Retinal pigment epithelial cell (primary cell): ENCODE measurements around the gene FOLR1.
"Not testable (repeated sequence)": the region's sequence is repeated elsewhere in the genome, so short reads cannot be mapped to it uniquely, and the experiment has no call there.

Experiments used
- DNase-seq: peaks from one replicate; pipeline ENCODE4 v3.0.0-alpha.2; 2010; ENCODE audit warnings: low read depth
- H3K4me3 ChIP-seq: 2 replicates; pipeline ENCODE4 v1.5.1; 2011; ENCODE audit warnings: mild to moderate bottlenecking, low read length, control low read depth, moderate library complexity
- TF ChIP-seq, protein P1 (sequence below): conservative IDR thresholded peaks from 2 replicates; pipeline ENCODE4 v1.5.1; 2011; ENCODE audit warnings: low read depth, low read length, control low read depth, inconsistent platforms

Gene FOLR1

DNA sequence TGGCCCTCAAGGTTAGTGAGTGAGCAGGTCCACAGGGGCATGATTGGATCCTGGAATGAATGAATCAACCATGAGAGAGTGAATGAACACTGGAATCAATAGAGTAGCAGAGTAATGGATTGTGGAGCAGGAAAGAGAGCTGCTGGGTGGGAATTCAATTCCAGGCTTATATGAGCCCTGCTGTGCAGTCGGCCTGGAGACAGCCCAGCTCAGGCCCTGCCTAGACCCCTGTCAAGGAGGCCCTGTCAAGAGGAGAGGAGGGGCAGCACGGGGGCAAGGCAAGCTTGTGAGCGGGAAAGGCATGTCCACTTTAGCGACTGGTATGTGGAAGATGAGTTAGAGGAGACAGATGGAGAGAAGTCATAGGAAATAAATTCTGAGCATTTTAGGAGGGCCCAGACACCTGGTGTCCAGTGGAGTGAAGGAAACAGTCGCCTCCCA, 1.3 kb upstream of the FOLR1 start:
- no peak for DNase-seq
- TF ChIP-seq, protein P1, sequence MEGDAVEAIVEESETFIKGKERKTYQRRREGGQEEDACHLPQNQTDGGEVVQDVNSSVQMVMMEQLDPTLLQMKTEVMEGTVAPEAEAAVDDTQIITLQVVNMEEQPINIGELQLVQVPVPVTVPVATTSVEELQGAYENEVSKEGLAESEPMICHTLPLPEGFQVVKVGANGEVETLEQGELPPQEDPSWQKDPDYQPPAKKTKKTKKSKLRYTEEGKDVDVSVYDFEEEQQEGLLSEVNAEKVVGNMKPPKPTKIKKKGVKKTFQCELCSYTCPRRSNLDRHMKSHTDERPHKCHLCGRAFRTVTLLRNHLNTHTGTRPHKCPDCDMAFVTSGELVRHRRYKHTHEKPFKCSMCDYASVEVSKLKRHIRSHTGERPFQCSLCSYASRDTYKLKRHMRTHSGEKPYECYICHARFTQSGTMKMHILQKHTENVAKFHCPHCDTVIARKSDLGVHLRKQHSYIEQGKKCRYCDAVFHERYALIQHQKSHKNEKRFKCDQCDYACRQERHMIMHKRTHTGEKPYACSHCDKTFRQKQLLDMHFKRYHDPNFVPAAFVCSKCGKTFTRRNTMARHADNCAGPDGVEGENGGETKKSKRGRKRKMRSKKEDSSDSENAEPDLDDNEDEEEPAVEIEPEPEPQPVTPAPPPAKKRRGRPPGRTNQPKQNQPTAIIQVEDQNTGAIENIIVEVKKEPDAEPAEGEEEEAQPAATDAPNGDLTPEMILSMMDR: no peak
- no peak overlapping the region for H3K4me3 ChIP-seq

DNA sequence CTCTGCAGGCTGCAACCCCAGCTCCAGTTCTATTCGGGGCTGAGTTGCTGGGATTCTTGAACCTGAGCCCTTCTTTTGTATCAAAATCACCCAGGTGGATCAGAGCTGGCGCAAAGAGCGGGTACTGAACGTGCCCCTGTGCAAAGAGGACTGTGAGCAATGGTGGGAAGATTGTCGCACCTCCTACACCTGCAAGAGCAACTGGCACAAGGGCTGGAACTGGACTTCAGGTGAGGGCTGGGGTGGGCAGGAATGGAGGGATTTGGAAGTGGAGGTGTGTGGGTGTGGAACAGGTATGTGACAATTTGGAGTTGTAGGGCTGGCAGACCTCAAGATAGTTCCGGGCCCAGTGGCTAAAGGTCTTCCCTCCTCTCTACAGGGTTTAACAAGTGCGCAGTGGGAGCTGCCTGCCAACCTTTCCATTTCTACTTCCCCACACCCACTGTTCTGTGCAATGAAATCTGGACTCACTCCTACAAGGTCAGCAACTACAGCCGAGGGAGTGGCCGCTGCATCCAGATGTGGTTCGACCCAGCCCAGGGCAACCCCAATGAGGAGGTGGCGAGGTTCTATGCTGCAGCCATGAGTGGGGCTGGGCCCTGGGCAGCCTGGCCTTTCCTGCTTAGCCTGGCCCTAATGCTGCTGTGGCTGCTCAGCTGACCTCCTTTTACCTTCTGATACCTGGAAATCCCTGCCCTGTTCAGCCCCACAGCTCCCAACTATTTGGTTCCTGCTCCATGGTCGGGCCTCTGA, 3.8 kb downstream of the FOLR1 start:
- H3K4me3 ChIP-seq: no peak overlapping the region
- TF ChIP-seq, protein P1: no peak
- no peak for DNase-seq

DNA sequence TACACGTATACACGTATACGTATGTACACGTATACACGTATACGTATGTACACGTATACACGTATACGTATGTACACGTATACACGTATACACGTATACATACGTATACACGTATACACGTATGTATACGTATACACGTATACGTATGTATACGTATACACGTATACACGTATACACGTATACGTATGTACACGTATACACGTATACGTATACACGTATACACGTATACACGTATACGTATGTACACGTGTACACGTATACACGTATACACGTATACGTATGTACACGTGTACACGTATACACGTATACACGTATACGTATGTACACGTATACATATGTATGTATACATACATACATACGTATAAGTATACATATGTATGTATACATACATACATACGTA, 9.5 kb downstream of the FOLR1 start:
- not testable (repeated sequence) for DNase-seq, H3K4me3 ChIP-seq

DNA sequence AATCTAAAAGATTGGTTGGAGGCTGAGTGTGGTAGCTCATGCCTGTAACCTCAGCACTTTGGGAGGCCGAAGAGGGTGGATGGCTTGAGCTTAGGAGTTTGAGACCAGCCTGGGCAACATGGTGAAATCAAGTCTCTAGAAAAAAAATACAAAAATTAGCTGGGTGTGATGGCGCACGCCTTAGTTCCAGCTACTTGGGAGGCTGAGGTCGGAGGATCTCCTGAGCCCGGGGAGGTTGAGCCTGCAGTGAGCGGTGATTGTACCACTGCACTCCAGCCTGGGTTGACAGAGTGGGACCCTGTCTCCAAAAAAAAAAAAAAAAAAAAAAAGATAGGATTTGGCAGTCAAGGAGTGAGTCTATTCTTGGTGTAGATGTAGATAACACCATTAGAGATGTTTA, 10.6 kb downstream of the FOLR1 start:
- DNase-seq: no peak
- TF ChIP-seq, protein P1: no peak
- H3K4me3 ChIP-seq: no peak overlapping the region

DNA sequence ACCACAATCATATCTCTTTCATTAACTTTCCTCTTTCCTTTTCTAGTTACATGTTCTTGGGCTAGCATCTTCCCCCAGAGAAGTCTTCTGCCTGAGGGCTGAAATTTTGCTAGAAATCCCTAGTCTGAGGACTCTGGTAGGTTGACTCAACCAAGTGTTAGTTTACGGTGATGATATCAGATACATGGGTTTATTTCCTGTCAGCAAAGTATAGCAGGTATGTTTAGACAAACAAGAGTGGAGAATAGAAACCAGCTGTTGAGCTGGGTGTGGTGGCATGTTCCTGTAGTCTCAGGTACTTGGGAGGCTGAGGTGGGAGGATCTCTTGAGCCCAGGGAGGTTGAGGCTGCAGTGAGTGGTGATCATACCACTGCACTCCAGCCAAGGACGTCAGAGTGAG, 11.2 kb downstream of the FOLR1 start:
- no peak for DNase-seq
- TF ChIP-seq, protein P1: no peak
- H3K4me3 ChIP-seq: no peak overlapping the region

DNA sequence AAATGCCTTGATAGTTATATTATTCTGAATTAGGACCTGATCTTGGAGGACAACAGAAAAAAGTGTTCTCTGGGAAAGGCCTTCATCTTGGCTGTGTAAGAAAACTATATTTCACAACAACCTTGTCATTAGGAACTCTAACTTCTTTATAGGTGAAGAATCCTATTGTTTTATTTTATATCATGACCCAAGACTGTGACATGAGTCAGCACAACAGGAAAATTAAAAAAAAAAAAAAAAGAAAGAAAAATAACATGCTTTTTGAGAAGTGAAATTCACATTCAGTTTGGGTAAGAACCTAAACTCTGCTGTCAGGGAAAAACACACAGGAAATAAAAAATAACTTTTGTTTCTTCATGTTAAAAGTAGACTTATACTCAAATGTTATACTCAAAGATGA, 12.9 kb downstream of the FOLR1 start:
- no peak overlapping the region for H3K4me3 ChIP-seq
- no peak for DNase-seq
- TF ChIP-seq, protein P1: no peak

DNA sequence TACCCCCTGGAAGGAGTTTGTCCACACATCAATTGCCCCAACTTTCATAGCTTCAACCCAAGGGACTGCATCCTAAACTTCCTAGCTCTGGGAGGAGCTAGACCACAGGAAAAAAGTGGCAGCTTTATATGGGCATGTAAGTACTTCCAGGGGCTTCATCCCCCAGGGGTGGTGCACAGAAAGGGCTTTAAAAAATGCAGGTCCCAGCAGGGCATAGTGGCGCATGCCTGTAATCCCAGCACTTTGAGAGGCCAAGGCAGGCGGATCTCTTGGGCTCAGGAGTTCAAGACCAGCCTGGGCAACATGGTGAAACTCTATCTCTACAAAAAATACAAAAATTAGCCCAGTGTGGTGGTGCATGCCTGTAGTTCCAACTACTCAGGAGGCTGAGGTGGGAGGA, 14.9 kb downstream of the FOLR1 start:
- H3K4me3 ChIP-seq, DNase-seq: not testable (repeated sequence)

DNA sequence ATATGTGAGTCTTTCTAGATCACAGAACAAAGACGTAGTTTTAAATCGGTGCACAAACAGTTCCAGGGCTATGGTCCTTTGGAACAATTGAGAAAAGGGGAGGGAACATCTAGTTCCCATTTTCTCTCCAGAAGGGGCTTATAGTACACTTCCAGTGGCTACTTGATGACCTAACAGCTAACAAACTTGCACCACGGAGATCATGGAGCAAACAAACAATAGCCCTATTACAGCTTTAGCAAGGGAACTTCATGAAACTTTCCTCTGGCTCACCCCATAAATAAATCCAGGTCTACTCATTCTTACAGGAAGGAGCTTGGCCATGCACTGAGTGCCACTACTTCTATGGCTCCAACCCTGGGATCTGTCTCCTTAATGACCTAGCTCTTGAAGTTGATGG, 16.3 kb downstream of the FOLR1 start:
- DNase-seq: no peak

More for the DNA sequence above, 16.3 kb downstream of the FOLR1 start:
- TF ChIP-seq, protein P1: no peak
- no peak overlapping the region for H3K4me3 ChIP-seq
